HG03439 (cell line): Measurements from ENCODE around the gene TAB2.

ENCODE experiments used
- ATAC-seq: cut with Tn5 transposase; IDR thresholded peaks from one replicate; pipeline ENCODE4 v1.9.1; 2021; ENCODE audit warnings: mild to moderate bottlenecking, moderate library complexity; ENCODE audit not compliant: unreplicated experiment

Gene TAB2

GRCh38 chr6:149317644-149318571 lies at the start of gene TAB2:
Gene TAB2 (plus strand): TSS chr6:149317712. CDS start chr6:149369998, 52,286 bp downstream.
- ATAC-seq = peak; percentile 33

GRCh38 chr6:149268146-149268545 lies 49.4 kb upstream of the TAB2 start:
- ATAC-seq = no peak

GRCh38 chr6:149268768-149269167 lies 48.7 kb upstream of the TAB2 start:
- ATAC-seq = no peak

- ATAC-seq = no peak
Observed at GRCh38 chr6:149270616-149271015, 46.9 kb upstream of the TAB2 start.

GRCh38 chr6:149271348-149272340 lies 45.9 kb upstream of the TAB2 start:
- ATAC-seq = no peak

- no peak for ATAC-seq
Observed at GRCh38 chr6:149273318-149273717, 44.2 kb upstream of the TAB2 start.

GRCh38 chr6:149275621-149276020 lies 41.9 kb upstream of the TAB2 start:
- ATAC-seq = no peak

GRCh38 chr6:149277621-149278020 lies 39.9 kb upstream of the TAB2 start:
- ATAC-seq = no peak

- no peak for ATAC-seq
Observed at GRCh38 chr6:149278997-149279396, 38.5 kb upstream of the TAB2 start.

GRCh38 chr6:149284904-149285303 lies 32.6 kb upstream of the TAB2 start:
- ATAC-seq = no peak

GRCh38 chr6:149285626-149286025 lies 31.9 kb upstream of the TAB2 start:
- no peak for ATAC-seq

GRCh38 chr6:149286905-149287304 lies 30.6 kb upstream of the TAB2 start:
- no peak for ATAC-seq

GRCh38 chr6:149289192-149289781 lies 28.2 kb upstream of the TAB2 start:
- ATAC-seq = no peak

GRCh38 chr6:149289966-149290365 lies 27.5 kb upstream of the TAB2 start:
- ATAC-seq = no peak

GRCh38 chr6:149293244-149293643 lies 24.3 kb upstream of the TAB2 start:
- no peak for ATAC-seq

- ATAC-seq = no peak
Observed at GRCh38 chr6:149300563-149300962, 16.9 kb upstream of the TAB2 start.

- ATAC-seq = no peak
Observed at GRCh38 chr6:149302723-149303122, 14.8 kb upstream of the TAB2 start.

GRCh38 chr6:149303468-149303867 lies 14.0 kb upstream of the TAB2 start:
- no peak for ATAC-seq

- ATAC-seq = no peak
Observed at GRCh38 chr6:149305372-149305771, 12.1 kb upstream of the TAB2 start.

GRCh38 chr6:149306967-149307366 lies 10.5 kb upstream of the TAB2 start:
- ATAC-seq = no peak

- ATAC-seq = no peak
Observed at GRCh38 chr6:149311293-149311692, 6.2 kb upstream of the TAB2 start.
